ENCODE results near the gene ARFGAP2. TPM values are rescaled to one million over a fixed set of nuclear protein-coding genes. Genes with fewer than 3 reads are reported as not detected.

The ARFGAP2 gene
- total RNA-seq, 1 donor from 2014 or later: 78.7 TPM

GRCh38 chr11:47186700-47187695 lies 10.3 kb upstream of the ARFGAP2 start:
- Mint-ChIP-seq H3K4me3 (ENCODE audit: unreplicated experiment) (peak overlapping the region; percentile 74), H3K27ac (ENCODE audit: unreplicated experiment) (no peak overlapping the region), H3K4me1 (ENCODE audit: unreplicated experiment) (no peaks in the 10 kb centered on the region), H3K36me3 (ENCODE audit: low read depth, unreplicated experiment) (no peaks in the 10 kb centered on the region), H3K27me3 (ENCODE audit: unreplicated experiment) (peaks cover 4% of the 10 kb centered on the region), H3K9me3 (ENCODE audit: unreplicated experiment) (no peaks in the 10 kb centered on the region)
- no peak for TF ChIP-seq CTCF (IDR thresholded peaks at IDR 0.05; ENCODE audit: unreplicated experiment)
- DNase-seq (ENCODE audit: low spot score): peak; percentile 45

- peak; percentile 63 for DNase-seq (ENCODE audit: low spot score)
- TF ChIP-seq CTCF (IDR thresholded peaks at IDR 0.05; ENCODE audit: unreplicated experiment): no peak
- peaks cover 4% of the 10 kb centered on the region for H3K27me3 Mint-ChIP-seq (ENCODE audit: unreplicated experiment)
- H3K9me3 Mint-ChIP-seq (ENCODE audit: unreplicated experiment): no peaks in the 10 kb centered on the region
- H3K4me1 Mint-ChIP-seq (ENCODE audit: unreplicated experiment): no peaks in the 10 kb centered on the region
- H3K36me3 Mint-ChIP-seq (ENCODE audit: low read depth, unreplicated experiment): no peaks in the 10 kb centered on the region
- H3K4me3 Mint-ChIP-seq (ENCODE audit: unreplicated experiment): peak within 1 kb of the TSS; percentile 74
- H3K27ac Mint-ChIP-seq (ENCODE audit: unreplicated experiment): no peak within 1 kb of the TSS
Measured at GRCh38 chr11:47186076-47186699, 9.5 kb upstream of the ARFGAP2 start, which contains the start of gene PACSIN3. Gene PACSIN3, minus strand, starts transcription at chr11:47186434. Its CDS starts 3,707 bp downstream, at chr11:47182727.

- Mint-ChIP-seq H3K9me3 (ENCODE audit: unreplicated experiment) (no peaks in the 10 kb centered on the region), H3K4me3 (ENCODE audit: unreplicated experiment) (no peak overlapping the region), H3K36me3 (ENCODE audit: low read depth, unreplicated experiment) (no peaks in the 10 kb centered on the region), H3K4me1 (ENCODE audit: unreplicated experiment) (no peaks in the 10 kb centered on the region), H3K27me3 (ENCODE audit: unreplicated experiment) (peaks cover 4% of the 10 kb centered on the region), H3K27ac (ENCODE audit: unreplicated experiment) (no peak overlapping the region)
- DNase-seq (ENCODE audit: low spot score): peak; percentile 30
- TF ChIP-seq CTCF (IDR thresholded peaks at IDR 0.05; ENCODE audit: unreplicated experiment): no peak
Measured at GRCh38 chr11:47185305-47186075, 8.8 kb upstream of the ARFGAP2 start.

GRCh38 chr11:47184711-47185304 lies 8.1 kb upstream of the ARFGAP2 start:
- H3K4me3 Mint-ChIP-seq (ENCODE audit: unreplicated experiment): no peak overlapping the region
- H3K27me3 Mint-ChIP-seq (ENCODE audit: unreplicated experiment): peaks cover 4% of the 10 kb centered on the region
- no peak for DNase-seq (ENCODE audit: low spot score)
- no peaks in the 10 kb centered on the region for H3K9me3 Mint-ChIP-seq (ENCODE audit: unreplicated experiment)
- no peak overlapping the region for H3K27ac Mint-ChIP-seq (ENCODE audit: unreplicated experiment)
- no peak for TF ChIP-seq CTCF (IDR thresholded peaks at IDR 0.05; ENCODE audit: unreplicated experiment)
- H3K4me1 Mint-ChIP-seq (ENCODE audit: unreplicated experiment): no peaks in the 10 kb centered on the region
- no peaks in the 10 kb centered on the region for H3K36me3 Mint-ChIP-seq (ENCODE audit: low read depth, unreplicated experiment)

All from endothelial cell (in vitro differentiated cells).